Thyroid gland (tissue), 4 donors: ENCODE measurements around the gene OR4E1. TPM values are rescaled to one million over a fixed set of nuclear protein-coding genes. Genes with fewer than 3 reads are reported as not detected.

ENCODE experiments used
- DNase-seq, 2 donors: peaks; one replicate each; pipeline ENCODE4 v3.0.0-alpha.2; 2019
- H3K27ac ChIP-seq, 3 donors: fragments of 200-600 bp; sonication (generic); 1 replicate in 2 of 3; 2 replicates in 1 of 3; pipeline ENCODE4 v1.5.1; 2016 to 2019; ENCODE audit warnings: mild to moderate bottlenecking in 1 of 3, moderate library complexity in 1 of 3
- H3K27me3 ChIP-seq: fragments of 200-600 bp; sonication (generic); one replicate; pipeline ENCODE4 v1.5.1; 2019
- H3K36me3 ChIP-seq, 2 donors: fragments of 200-600 bp; sonication (generic); one replicate each; pipeline ENCODE4 v1.5.1; 2016 to 2019
- H3K4me1 ChIP-seq, 2 donors: fragments of 200-600 bp; sonication (generic); one replicate each; pipeline ENCODE4 v1.5.1; 2017 to 2019
- H3K4me3 ChIP-seq, 3 donors: fragments of 200-600 bp; sonication (generic); replicated peaks in 1 of 3; 1 replicate in 2 of 3; 2 replicates in 1 of 3; pipeline ENCODE4 v1.5.1; 2016; ENCODE audit warnings: mild to moderate bottlenecking in 1 of 3
- H3K9me3 ChIP-seq: fragments of 200-600 bp; sonication (generic); one replicate; pipeline ENCODE4 v1.5.1; 2017
- CTCF ChIP-seq, 6 experiments: fragments of 200-600 bp in 3 of 6; fragments of 450-650 bp in 3 of 6; sonication (generic) in 3 of 6; IDR thresholded peaks; one replicate each; pipeline ENCODE4 v1.5.1; 2016 to 2019; ENCODE audit warnings: antibody characterized with exemption in 6 of 6, mild to moderate bottlenecking in 2 of 6, inconsistent platforms in 1 of 6, moderate library complexity in 1 of 6
- POLR2A ChIP-seq, 2 donors: fragments of 450-650 bp; IDR thresholded peaks; one replicate each; pipeline ENCODE4 v1.6.1; 2017; ENCODE audit warnings: antibody characterized with exemption in 2 of 2, mild to moderate bottlenecking in 2 of 2, moderate library complexity in 1 of 2
- WGBS, 2 donors: methylation state at CpG; one replicate each; pipeline ENCODE4 v1.1.5; 2017; 5-methylcytosine and 5-hydroxymethylcytosine counted together
- intact Hi-C: fragments of 100-400 bp; cut with DNase I; formaldehyde crosslinking; loops from one replicate; pipeline ENCODE4 v1.15.1; 2023
- total RNA-seq, 4 donors: library from RNA; depleted of rRNA; stranded (reverse); fragments of >200 nt; gene quantifications; one replicate each; pipeline ENCODE4 v1.2.3, GENCODE V29; 2016

The OR4E1 gene, protein sequence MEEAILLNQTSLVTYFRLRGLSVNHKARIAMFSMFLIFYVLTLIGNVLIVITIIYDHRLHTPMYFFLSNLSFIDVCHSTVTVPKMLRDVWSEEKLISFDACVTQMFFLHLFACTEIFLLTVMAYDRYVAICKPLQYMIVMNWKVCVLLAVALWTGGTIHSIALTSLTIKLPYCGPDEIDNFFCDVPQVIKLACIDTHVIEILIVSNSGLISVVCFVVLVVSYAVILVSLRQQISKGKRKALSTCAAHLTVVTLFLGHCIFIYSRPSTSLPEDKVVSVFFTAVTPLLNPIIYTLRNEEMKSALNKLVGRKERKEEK
- not detected for total RNA-seq

GRCh38 chr14:21673718-21674117 lies at the start of gene OR4E1:
Gene OR4E1, minus strand, starts transcription at chr14:21673818. Its CDS starts 2,883 bp downstream, at chr14:21670935.
- no peaks in the 10 kb centered on the region for H3K27me3 ChIP-seq
- 86 to 87% methylated on average over 1 of the region's 1 CpG for WGBS, 2 donors
- TF ChIP-seq POLR2A (IDR thresholded peaks at IDR 0.05) = no peak
- no peak for TF ChIP-seq CTCF (IDR thresholded peaks at IDR 0.05)

DNA sequence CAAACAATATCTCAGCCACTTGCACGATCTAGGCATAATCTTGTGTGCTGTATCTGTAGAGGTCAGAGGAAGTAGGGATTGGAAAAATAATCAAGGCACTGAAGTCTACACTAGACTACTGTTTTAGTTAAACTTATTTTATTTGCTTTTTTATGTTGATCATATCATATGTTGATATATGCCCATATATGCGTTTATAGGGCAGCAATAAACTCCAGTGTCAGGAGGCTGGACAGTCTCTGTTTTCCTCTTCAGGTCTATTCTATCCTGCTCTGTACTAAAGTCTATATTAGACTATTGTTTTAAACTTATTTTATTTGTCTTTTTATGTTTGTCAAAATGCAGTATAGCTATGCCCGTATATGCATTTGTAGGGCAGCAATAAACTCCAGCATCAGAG lies 47.9 kb upstream of the OR4E1 start:
- intact Hi-C loops = no loop called here
- no peak for DNase-seq
- no peak overlapping the region for H3K4me3 ChIP-seq
- TF ChIP-seq POLR2A (IDR thresholded peaks at IDR 0.05) (no peak), CTCF (IDR thresholded peaks at IDR 0.05) (no peak)
- H3K9me3 ChIP-seq = no peaks in the 10 kb centered on the region
- no peak overlapping the region for H3K27ac ChIP-seq
- WGBS, 2 donors = 92 to 93% methylated on average over 3 of the region's 3 CpGs
- no peaks in the 10 kb centered on the region for H3K27me3 ChIP-seq
- no peaks in the 10 kb centered on the region for H3K36me3 ChIP-seq
- H3K4me1 ChIP-seq = no peaks in the 10 kb centered on the region

More at GRCh38 chr14:21673718-21674117, at the start of gene OR4E1:
- Histone ChIP-seq H3K27ac (no peak within 1 kb of the TSS), H3K36me3 (no peaks in the 10 kb centered on the region), H3K9me3 (no peaks in the 10 kb centered on the region), H3K4me1 (no peaks in the 10 kb centered on the region), H3K4me3 (no peak within 1 kb of the TSS)
- no peak for DNase-seq
- intact Hi-C loops = no loop called here

- Histone ChIP-seq H3K4me3 (no peak overlapping the region), H3K27me3 (no peaks in the 10 kb centered on the region), H3K27ac (no peak overlapping the region), H3K36me3 (no peaks in the 10 kb centered on the region), H3K4me1 (no peaks in the 10 kb centered on the region), H3K9me3 (no peaks in the 10 kb centered on the region)
- TF ChIP-seq POLR2A (IDR thresholded peaks at IDR 0.05) = no peak
- no peak for TF ChIP-seq CTCF (IDR thresholded peaks at IDR 0.05)
- WGBS, 2 donors = 80 to 85% methylated on average over 3 of the region's 3 CpGs
- DNase-seq = no peak
- intact Hi-C loops = no loop called here
Measured at GRCh38 chr14:21719841-21720240, 46.2 kb upstream of the OR4E1 start.

DNA sequence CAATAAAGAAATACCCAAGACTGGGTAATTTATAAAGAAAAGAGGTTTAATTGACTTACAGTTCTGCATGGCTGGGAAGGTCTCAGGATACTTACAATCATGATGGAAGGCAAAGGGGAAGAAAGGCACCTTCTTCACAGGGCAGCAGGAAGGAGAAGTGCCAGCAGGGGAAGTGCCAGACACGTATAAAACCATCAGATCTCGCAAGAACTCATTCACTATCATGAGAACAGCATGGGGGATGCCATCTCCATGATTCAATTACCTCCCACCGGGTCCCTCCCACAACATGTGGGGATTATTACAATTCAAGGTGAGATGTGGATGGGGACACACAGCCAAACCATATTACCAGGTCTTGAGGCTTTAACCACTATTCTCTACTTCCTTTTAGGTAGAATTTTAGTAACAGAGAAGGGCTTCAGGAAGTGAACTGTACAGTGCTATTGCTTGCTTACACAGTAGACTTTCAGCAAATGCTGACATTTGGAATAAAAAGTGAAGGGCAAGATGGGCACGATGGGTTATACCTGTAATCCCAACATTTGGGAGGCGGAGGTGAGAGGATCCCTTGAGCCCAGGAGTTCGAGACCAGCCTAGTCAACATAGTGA lies 40.8 kb upstream of the OR4E1 start:
- intact Hi-C loops = no loop called here

More for the DNA sequence above, 40.8 kb upstream of the OR4E1 start:
- Histone ChIP-seq H3K27ac (no peak overlapping the region), H3K9me3 (no peaks in the 10 kb centered on the region), H3K36me3 (no peaks in the 10 kb centered on the region), H3K27me3 (no peaks in the 10 kb centered on the region), H3K4me3 (no peak overlapping the region), H3K4me1 (no peaks in the 10 kb centered on the region)
- 73 to 87% methylated on average over 6 of the region's 6 CpGs for WGBS, 2 donors
- DNase-seq = no peak
- no peak for TF ChIP-seq CTCF (IDR thresholded peaks at IDR 0.05)
- no peak for TF ChIP-seq POLR2A (IDR thresholded peaks at IDR 0.05)
